Neural cell (in vitro differentiated cells): ENCODE measurements around the gene FXYD1. TPM values are rescaled to one million over a fixed set of nuclear protein-coding genes. Genes with fewer than 3 reads are reported as not detected.

Experiments
- H2AFZ ChIP-seq: fragments of 200-600, 300-800 bp; sonication (generic), shearing (Covaris generic); 2 replicates; pipeline ENCODE4 v1.6.0; 2014; ENCODE audit warnings: low read depth, mild to moderate bottlenecking, antibody characterized with exemption, low read length, moderate library complexity
- H3F3A ChIP-seq: fragments of 200-600 bp; shearing (Covaris generic); 2 replicates; pipeline ENCODE4 v1.6.1; 2016; ENCODE audit warnings: mild to moderate bottlenecking, moderate library complexity, mixed read lengths, antibody characterized with exemption, low read length; ENCODE audit not compliant: insufficient read depth, poor library complexity, severe bottlenecking
- H3K27ac ChIP-seq: fragments of 200-600, 300-800 bp; sonication (generic), shearing (Covaris generic); 2 replicates; pipeline ENCODE4 v1.5.1; 2014; ENCODE audit warnings: mild to moderate bottlenecking, low read length, moderate library complexity
- H3K27me3 ChIP-seq: fragments of 300-800, 200-600 bp; sonication (generic), shearing (Covaris generic); 2 replicates; pipeline ENCODE4 v1.6.0; 2014; ENCODE audit warnings: mild to moderate bottlenecking, low read depth, low read length, moderate library complexity; ENCODE audit not compliant: insufficient read depth
- H3K36me3 ChIP-seq: fragments of 300-800, 200-600 bp; sonication (generic), shearing (Covaris generic); 2 replicates; pipeline ENCODE4 v1.5.1; 2014; ENCODE audit warnings: mild to moderate bottlenecking, antibody characterized with exemption, low read length, moderate library complexity; ENCODE audit not compliant: insufficient read depth
- H3K4me2 ChIP-seq: fragments of 300-800, 200-600 bp; sonication (generic), shearing (Covaris generic); 2 replicates; pipeline ENCODE4 v1.6.0; 2014; ENCODE audit warnings: mild to moderate bottlenecking, low read length
- H3K4me3 ChIP-seq: fragments of 300-800, 200-600 bp; sonication (generic), shearing (Covaris generic); 2 replicates; pipeline ENCODE4 v1.5.1; 2014; ENCODE audit warnings: mild to moderate bottlenecking, low read length, moderate library complexity
- H3K79me2 ChIP-seq: fragments of 200-600 bp; shearing (Covaris generic); replicated peaks from 2 replicates; pipeline ENCODE4 v1.6.0; 2014; ENCODE audit warnings: mild to moderate bottlenecking, low read length, moderate library complexity; ENCODE audit not compliant: insufficient read depth
- H3K9ac ChIP-seq: fragments of 300-800, 200-600 bp; sonication (generic), shearing (Covaris generic); 2 replicates; pipeline ENCODE4 v1.6.1; 2016; ENCODE audit warnings: mild to moderate bottlenecking, low read length, mixed read lengths
- H3K9me2 ChIP-seq: fragments of 200-600 bp; shearing (Covaris generic); 2 replicates; pipeline ENCODE4 v1.6.1; 2016; ENCODE audit warnings: mild to moderate bottlenecking, low read length, mixed read lengths; ENCODE audit not compliant: insufficient read depth
- H3K9me3 ChIP-seq: fragments of 200-600, 300-800 bp; sonication (generic), shearing (Covaris generic); 2 replicates; pipeline ENCODE4 v1.6.1; 2016; ENCODE audit warnings: mild to moderate bottlenecking, mixed run types, low read length, moderate library complexity, mixed read lengths
- H4K20me1 ChIP-seq: fragments of 200-600 bp; shearing (Covaris generic); 2 replicates; pipeline ENCODE4 v1.6.1; 2016; ENCODE audit warnings: mild to moderate bottlenecking, mixed run types; ENCODE audit not compliant: insufficient read depth
- EP300 ChIP-seq: fragments of 450-650 bp; conservative IDR thresholded peaks from 2 replicates; pipeline ENCODE4 v1.6.1; 2014; ENCODE audit warnings: antibody characterized with exemption, mild to moderate bottlenecking, moderate library complexity; ENCODE audit not compliant: poor library complexity, severe bottlenecking
- EZH2 ChIP-seq: fragments of 200-600, 300-800 bp; shearing (Covaris generic), sonication (generic); IDR thresholded peaks from 2 replicates; pipeline ENCODE4 v1.6.1; 2014; ENCODE audit warnings: antibody characterized with exemption, low read length, borderline replicate concordance, mild to moderate bottlenecking; ENCODE audit not compliant: insufficient read depth, poor library complexity, severe bottlenecking
- MXI1 ChIP-seq: fragments of 450-650 bp; conservative IDR thresholded peaks from 2 replicates; pipeline ENCODE4 v1.6.1; 2014; ENCODE audit warnings: antibody characterized with exemption, mild to moderate bottlenecking; ENCODE audit not compliant: poor library complexity, severe bottlenecking
- POLR2AphosphoS5 ChIP-seq: IDR thresholded peaks from 2 replicates; pipeline ENCODE4 v1.6.1; 2012
- RAD21 ChIP-seq: fragments of 450-650 bp; conservative IDR thresholded peaks from 2 replicates; pipeline ENCODE4 v1.6.1; 2014; ENCODE audit warnings: antibody characterized with exemption, mild to moderate bottlenecking, moderate library complexity
- REST ChIP-seq: IDR thresholded peaks from 2 replicates; pipeline ENCODE4 v1.6.1; 2012; ENCODE audit warnings: borderline replicate concordance
- SMC3 ChIP-seq: fragments of 450-650 bp; conservative IDR thresholded peaks from 2 replicates; pipeline ENCODE4 v1.6.1; 2014; ENCODE audit warnings: antibody characterized with exemption, mild to moderate bottlenecking, moderate library complexity; ENCODE audit not compliant: poor library complexity
- TAF1 ChIP-seq: IDR thresholded peaks from 2 replicates; pipeline ENCODE4 v1.6.1; 2012; ENCODE audit warnings: low read depth
- polyA plus RNA-seq: library from polyadenylated mRNA; depleted of rRNA; stranded (reverse); fragments of >200 nt; gene quantifications from 2 replicates; pipeline ENCODE4 v1.2.3, GENCODE V29; 2014
- TF ChIP-seq, protein P1 (sequence below): fragments of 450-650 bp; IDR thresholded peaks from 2 replicates; pipeline ENCODE4 v1.5.1; 2014; ENCODE audit warnings: antibody characterized with exemption, mild to moderate bottlenecking, moderate library complexity; ENCODE audit not compliant: poor library complexity, severe bottlenecking

FXYD1 gene
- polyA plus RNA-seq, 1 donor from 2014 or later, result not detected

DNA sequence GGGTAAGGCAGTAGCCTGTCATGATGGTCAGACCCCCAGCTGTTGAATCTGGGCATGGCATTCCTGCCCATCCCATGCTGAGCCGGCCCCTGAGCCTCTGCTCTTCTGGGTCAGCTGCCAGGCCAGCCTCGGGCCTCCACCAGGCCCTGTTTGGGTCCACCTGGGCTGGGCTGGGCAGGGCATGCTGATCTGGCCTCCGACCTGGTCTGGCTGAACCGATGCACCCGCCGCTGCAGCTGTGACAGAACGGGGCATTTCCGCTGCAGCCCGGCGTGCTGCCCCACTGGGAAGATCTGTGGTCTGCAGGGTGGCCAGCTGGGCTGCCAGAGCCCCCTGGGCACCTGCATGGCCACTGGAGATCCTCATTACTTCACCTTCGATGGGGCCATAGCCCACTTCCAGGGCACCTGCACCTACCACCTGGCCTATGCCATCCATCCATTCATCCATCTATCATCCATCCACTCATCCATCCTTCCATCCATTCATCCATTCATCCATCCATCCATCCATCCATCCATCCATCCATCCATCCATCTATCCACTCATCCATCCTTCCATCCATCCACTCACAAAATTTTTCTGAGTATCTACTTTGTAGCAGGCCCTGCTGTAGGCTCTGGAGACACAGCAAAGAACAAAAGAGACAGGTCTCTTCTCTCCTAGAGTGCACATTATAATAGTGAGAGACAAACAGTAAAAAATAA is 44.5 kb upstream of the FXYD1 start:
- Histone ChIP-seq H2AFZ (no peak overlapping the region), H3K27me3 (no peaks in the 10 kb centered on the region), H3K79me2 (no peaks in the 10 kb centered on the region), H3K4me2 (no peak overlapping the region), H3K9ac (no peak overlapping the region), H3K9me2 (no peaks in the 10 kb centered on the region), H4K20me1 (no peaks in the 10 kb centered on the region), H3F3A (no peaks in the 10 kb centered on the region), H3K9me3 (no peaks in the 10 kb centered on the region), H3K36me3 (no peaks in the 10 kb centered on the region), H3K4me3 (no peak overlapping the region), H3K27ac (no peak overlapping the region)
- TF ChIP-seq TAF1 (no peak), POLR2AphosphoS5 (no peak), EP300 (no peak), EZH2 (no peak), MXI1 (no peak), SMC3 (no peak), RAD21 (no peak), REST (no peak)
- TF ChIP-seq, protein P1, sequence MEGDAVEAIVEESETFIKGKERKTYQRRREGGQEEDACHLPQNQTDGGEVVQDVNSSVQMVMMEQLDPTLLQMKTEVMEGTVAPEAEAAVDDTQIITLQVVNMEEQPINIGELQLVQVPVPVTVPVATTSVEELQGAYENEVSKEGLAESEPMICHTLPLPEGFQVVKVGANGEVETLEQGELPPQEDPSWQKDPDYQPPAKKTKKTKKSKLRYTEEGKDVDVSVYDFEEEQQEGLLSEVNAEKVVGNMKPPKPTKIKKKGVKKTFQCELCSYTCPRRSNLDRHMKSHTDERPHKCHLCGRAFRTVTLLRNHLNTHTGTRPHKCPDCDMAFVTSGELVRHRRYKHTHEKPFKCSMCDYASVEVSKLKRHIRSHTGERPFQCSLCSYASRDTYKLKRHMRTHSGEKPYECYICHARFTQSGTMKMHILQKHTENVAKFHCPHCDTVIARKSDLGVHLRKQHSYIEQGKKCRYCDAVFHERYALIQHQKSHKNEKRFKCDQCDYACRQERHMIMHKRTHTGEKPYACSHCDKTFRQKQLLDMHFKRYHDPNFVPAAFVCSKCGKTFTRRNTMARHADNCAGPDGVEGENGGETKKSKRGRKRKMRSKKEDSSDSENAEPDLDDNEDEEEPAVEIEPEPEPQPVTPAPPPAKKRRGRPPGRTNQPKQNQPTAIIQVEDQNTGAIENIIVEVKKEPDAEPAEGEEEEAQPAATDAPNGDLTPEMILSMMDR, result no peak

DNA sequence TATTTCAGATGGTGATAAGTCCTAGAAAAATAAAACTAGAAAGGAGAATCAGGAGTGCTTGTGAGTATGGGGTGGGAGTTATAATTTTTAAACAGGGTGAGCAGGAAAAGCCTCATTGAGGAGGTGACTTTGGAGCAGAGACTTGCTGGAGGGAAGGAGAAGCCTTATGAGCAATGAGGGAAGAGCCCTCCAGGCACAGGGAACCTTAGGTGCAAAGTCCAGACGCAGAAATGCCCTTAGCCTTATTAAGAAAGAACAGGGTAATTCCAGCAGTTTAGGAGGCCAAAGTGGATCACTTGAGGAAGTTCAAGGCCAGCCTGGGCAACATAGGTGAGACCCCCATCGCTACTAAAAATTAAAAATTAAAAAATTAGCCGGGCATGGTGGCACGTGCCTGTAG is 44.0 kb upstream of the FXYD1 start:
- H3K9me2 ChIP-seq, result no peaks in the 10 kb centered on the region
- no peak overlapping the region for H3K27ac ChIP-seq
- no peak overlapping the region for H3K9ac ChIP-seq
- H3K27me3 ChIP-seq, result no peaks in the 10 kb centered on the region
- H3K4me2 ChIP-seq, result no peak overlapping the region
- no peaks in the 10 kb centered on the region for H4K20me1 ChIP-seq
- no peaks in the 10 kb centered on the region for H3K79me2 ChIP-seq
- no peaks in the 10 kb centered on the region for H3K36me3 ChIP-seq
- no peak overlapping the region for H3K4me3 ChIP-seq
- H3K9me3 ChIP-seq, result no peaks in the 10 kb centered on the region
- no peak for TF ChIP-seq MXI1
- TF ChIP-seq SMC3, result no peak
- no peak for TF ChIP-seq POLR2AphosphoS5
- no peak for TF ChIP-seq RAD21
- TF ChIP-seq EP300, result no peak
- TF ChIP-seq EZH2, result no peak
- TF ChIP-seq, protein P1, result no peak
- TF ChIP-seq TAF1, result no peak
- TF ChIP-seq REST, result no peak
- H3F3A ChIP-seq, result no peaks in the 10 kb centered on the region
- H2AFZ ChIP-seq, result no peak overlapping the region
